BJ (cell line): ENCODE measurements around the gene GAB1. TPM values are rescaled to one million over a fixed set of nuclear protein-coding genes. Genes with fewer than 3 reads are reported as not detected.

Source experiments
- CTCF ChIA-PET: fragments of 350-600 bp; formaldehyde crosslinking; extraction: SDS; loops from one replicate; lab custom pipeline; 2021; ENCODE audit warnings: antibody characterized with exemption, inconsistent platforms; lab: Yijun Ruan, JAX
- POLR2A ChIA-PET: fragments of 300-600 bp; sonication (Branson Sonifier 250); formaldehyde crosslinking; extraction: SDS; loops from one replicate; lab custom pipeline; 2021; ENCODE audit warnings: antibody characterized with exemption; lab: Charles Lee
- DNase-seq: peaks from one replicate; pipeline ENCODE4 v3.0.0-alpha.2; 2011; ENCODE audit warnings: low read depth
- H3K27me3 ChIP-seq: 2 replicates; pipeline ENCODE4 v1.6.0; 2011; ENCODE audit warnings: low read length; ENCODE audit not compliant: control insufficient read depth, insufficient read depth
- H3K36me3 ChIP-seq: 2 replicates; pipeline ENCODE4 v1.5.1; 2011; ENCODE audit warnings: low read length; ENCODE audit not compliant: control insufficient read depth, insufficient read depth
- H3K4me3 ChIP-seq: 2 replicates; pipeline ENCODE4 v1.5.1; 2011; ENCODE audit warnings: low read depth, mild to moderate bottlenecking, control low read depth, low read length
- polyA plus RNA-seq: library from polyadenylated mRNA; depleted of rRNA; stranded (reverse); fragments of >200 nt; gene quantifications from 2 replicates; pipeline ENCODE4 v1.2.3, GENCODE V29; 2011
- TF ChIP-seq, protein P1 (sequence below): IDR thresholded peaks from 2 replicates; pipeline ENCODE4 v1.5.1; 2011; ENCODE audit warnings: low read depth, mild to moderate bottlenecking, control low read depth, inconsistent platforms, low read length, moderate library complexity; ENCODE audit not compliant: insufficient read depth

Gene GAB1
- polyA plus RNA-seq, 1 experiment = 10.7 TPM

DNA sequence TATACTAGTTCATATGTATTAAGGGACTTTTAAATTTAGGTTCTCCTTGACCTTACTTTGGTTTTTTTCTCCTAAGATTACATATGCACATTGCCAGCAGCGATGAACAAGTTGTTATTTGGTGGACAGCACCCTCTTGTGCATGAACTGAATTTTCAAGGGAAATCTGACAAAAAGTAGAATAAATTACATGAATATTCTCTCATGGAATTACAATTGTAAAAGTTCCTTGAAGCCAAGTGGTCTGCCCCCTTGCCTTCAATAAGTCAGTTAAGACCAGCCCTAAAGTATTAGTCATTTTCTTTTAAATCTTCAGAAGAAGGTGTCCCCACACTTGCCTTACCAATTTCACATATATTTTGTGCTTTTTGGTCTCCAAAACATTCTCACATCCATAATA is 146.2 kb downstream of the GAB1 start:
- H3K36me3 ChIP-seq = no peaks in the 10 kb centered on the region
- H3K4me3 ChIP-seq = no peak overlapping the region
- no peaks in the 10 kb centered on the region for H3K27me3 ChIP-seq
- TF ChIP-seq, protein P1, sequence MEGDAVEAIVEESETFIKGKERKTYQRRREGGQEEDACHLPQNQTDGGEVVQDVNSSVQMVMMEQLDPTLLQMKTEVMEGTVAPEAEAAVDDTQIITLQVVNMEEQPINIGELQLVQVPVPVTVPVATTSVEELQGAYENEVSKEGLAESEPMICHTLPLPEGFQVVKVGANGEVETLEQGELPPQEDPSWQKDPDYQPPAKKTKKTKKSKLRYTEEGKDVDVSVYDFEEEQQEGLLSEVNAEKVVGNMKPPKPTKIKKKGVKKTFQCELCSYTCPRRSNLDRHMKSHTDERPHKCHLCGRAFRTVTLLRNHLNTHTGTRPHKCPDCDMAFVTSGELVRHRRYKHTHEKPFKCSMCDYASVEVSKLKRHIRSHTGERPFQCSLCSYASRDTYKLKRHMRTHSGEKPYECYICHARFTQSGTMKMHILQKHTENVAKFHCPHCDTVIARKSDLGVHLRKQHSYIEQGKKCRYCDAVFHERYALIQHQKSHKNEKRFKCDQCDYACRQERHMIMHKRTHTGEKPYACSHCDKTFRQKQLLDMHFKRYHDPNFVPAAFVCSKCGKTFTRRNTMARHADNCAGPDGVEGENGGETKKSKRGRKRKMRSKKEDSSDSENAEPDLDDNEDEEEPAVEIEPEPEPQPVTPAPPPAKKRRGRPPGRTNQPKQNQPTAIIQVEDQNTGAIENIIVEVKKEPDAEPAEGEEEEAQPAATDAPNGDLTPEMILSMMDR = peak; percentile 62
- POLR2A ChIA-PET = no interaction called here
- no peak for DNase-seq
- CTCF ChIA-PET = interaction anchor here (0.7 to 2.2 kb wide), 5 partner anchors 140 to 280 kb away, joined by 3 to 16 read pairs (median 5); partner anchors contain the start of gene GAB1

DNA sequence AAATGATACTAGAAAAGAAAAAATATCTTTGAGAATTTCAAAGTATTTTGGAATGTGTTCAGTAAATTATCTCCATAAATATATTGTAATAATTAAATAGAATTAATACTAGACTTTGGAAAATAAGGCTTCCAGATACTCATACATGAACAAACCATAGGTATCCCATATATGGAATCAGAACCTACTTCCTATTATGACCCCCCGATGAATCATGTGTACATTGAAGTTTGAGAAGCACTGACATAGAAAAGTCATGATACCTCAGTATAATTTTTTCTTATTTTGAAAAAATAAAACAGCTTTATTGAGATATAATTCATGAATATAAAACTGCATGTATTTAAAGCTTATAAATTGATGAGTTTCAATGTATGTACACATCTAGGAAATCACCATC is 149.6 kb downstream of the GAB1 start:
- TF ChIP-seq, protein P1 = no peak
- POLR2A ChIA-PET = no interaction called here
- CTCF ChIA-PET = interaction anchor here (0.6 to 1.0 kb wide), 2 partner anchors 268 to 289 kb away, joined by 5 read pairs; no protein-coding TSS in a partner anchor
- H3K27me3 ChIP-seq = no peaks in the 10 kb centered on the region
- no peak overlapping the region for H3K4me3 ChIP-seq
- no peaks in the 10 kb centered on the region for H3K36me3 ChIP-seq
- no peak for DNase-seq

DNA sequence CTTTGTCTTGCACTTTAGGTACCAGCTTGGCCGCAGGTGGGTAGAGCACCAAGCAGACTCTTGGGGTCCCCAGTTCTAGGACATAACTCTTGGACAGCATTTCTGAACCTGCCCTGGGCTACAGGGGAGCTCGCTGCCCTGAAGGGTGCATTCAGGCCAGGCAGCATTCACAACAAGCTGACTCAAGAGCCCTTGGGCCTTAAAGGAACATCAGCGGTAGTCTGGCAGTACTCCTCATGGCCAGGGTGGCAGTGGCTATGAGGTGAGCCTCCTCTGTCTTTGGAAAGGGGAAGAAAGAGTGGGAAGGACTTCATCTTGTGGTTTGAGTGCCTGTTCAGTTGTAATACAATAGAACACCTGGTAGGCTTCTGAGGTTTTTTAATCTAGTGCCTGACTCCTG is 152.0 kb downstream of the GAB1 start:
- CTCF ChIA-PET = no interaction called here

DNA sequence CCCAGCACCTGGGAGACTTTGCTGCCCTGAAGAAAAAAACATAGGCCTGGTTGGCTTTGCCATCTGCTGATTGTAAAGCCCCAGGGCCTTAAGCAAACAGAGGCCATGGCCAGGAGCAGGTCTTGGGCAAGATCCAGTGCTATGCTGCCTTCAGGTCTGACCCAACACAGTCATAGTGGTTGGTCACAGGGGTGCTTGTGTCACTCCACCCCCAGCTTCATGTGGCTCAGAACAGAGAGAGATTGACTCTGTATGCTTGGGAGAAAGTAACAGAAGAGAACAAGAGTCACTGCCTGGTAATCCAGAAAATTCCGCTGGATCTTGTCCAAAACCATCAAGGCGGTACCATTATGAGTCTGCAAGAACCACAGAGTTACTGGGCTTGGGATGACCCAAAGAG is 152.4 kb downstream of the GAB1 start:
- Histone ChIP-seq H3K27me3 (no peaks in the 10 kb centered on the region), H3K4me3 (no peak overlapping the region), H3K36me3 (no peaks in the 10 kb centered on the region)
- POLR2A ChIA-PET = no interaction called here
- no peak for DNase-seq
- CTCF ChIA-PET = no interaction called here
- TF ChIP-seq, protein P1 = no peak

More for the DNA sequence above, 152.0 kb downstream of the GAB1 start:
- H3K4me3 ChIP-seq = no peak overlapping the region
- TF ChIP-seq, protein P1 = no peak
- no peaks in the 10 kb centered on the region for H3K36me3 ChIP-seq
- H3K27me3 ChIP-seq = no peaks in the 10 kb centered on the region
- no peak for DNase-seq
- POLR2A ChIA-PET = no interaction called here

DNA sequence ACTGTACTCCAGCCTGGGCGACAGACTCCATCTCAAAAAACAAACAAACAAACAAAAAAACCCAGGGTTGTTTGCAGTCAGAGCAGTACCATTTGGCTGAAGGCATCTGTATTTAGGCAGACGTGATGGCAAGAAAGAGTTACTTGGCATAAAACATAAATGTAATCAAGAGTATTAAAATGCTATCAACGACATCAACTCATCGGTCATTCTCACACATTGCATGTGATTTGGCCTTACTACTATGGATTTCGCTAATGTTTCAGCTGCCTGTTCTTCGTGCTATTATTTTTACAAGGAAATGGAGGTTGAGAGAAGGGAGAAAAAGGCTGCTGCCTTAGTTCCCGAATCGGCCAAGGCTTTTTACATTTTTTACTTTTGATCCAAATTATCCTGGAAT is 161.3 kb downstream of the GAB1 start:
- Histone ChIP-seq H3K27me3 (no peaks in the 10 kb centered on the region; the same call in 1 of the 2 replicates), H3K4me3 (no peak overlapping the region), H3K36me3 (no peaks in the 10 kb centered on the region)
- ChIA-PET CTCF (no interaction called here), POLR2A (no interaction called here)
- no peak for DNase-seq
- TF ChIP-seq, protein P1 = no peak
